GM20000 (cell line): Measurements from ENCODE around the gene VGLL2.

Experiments
- DNase-seq: peaks from one replicate; pipeline ENCODE4 v3.0.0; 2012; ENCODE audit warnings: low spot score
- CTCF ChIP-seq: IDR thresholded peaks from 2 replicates; pipeline ENCODE4 v1.5.1; 2012; ENCODE audit warnings: mild to moderate bottlenecking, control low read depth; ENCODE audit errors: extremely low read depth, missing control alignments

The VGLL2 gene

GRCh38 chr6:117264692-117265409, 507 bp upstream of the VGLL2 start:
- DNase-seq = peak; percentile 61
- no peak for TF ChIP-seq CTCF

GRCh38 chr6:117266257-117267053, 1.1 kb downstream of the VGLL2 start:
- no peak for TF ChIP-seq CTCF
- DNase-seq = no peak

- no peak for DNase-seq
- no peak for TF ChIP-seq CTCF
Measured at GRCh38 chr6:117267054-117267347, 1.6 kb downstream of the VGLL2 start.

GRCh38 chr6:117267766-117268534, 2.6 kb downstream of the VGLL2 start:
- peak; percentile 36 for DNase-seq
- no peak for TF ChIP-seq CTCF

GRCh38 chr6:117268924-117269323, 3.6 kb downstream of the VGLL2 start:
- no peak for DNase-seq
- no peak for TF ChIP-seq CTCF

GRCh38 chr6:117269638-117270054, 4.3 kb downstream of the VGLL2 start:
- TF ChIP-seq CTCF = no peak
- DNase-seq = no peak
